ENCODE measurements around the gene CFTR. TPM values are rescaled to one million over a fixed set of nuclear protein-coding genes. Genes with fewer than 3 reads are reported as not detected.

CFTR gene
- total RNA-seq, 1 experiment from 2014 or later: 0.19 TPM

DNA sequence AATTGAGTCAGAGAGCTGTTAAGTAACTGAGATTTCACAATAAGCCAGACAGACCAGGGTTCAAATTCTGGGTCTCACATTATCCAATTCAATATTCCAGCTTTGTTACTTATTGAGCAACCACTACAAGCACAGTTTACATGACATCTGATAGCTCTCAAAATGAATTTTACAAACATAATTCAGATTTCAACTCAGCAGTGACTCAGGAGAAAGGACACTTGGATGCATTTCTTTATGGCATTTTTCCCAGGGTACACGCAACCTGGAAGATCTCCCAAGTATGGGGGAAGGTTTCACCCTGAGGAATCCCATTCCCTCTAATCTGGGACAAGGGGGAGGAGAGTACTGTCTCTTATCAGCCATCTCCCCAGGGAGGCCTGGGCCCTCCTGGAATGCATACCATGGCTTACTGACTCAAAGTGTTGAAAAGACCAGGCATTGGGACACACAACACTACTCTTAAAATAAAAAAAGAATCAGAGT lies 102.4 kb downstream of the CFTR start:
- H3K4me1 ChIP-seq (ENCODE audit: insufficient read depth, low read length, poor library complexity, severe bottlenecking): no peaks in the 10 kb centered on the region
- BruUV-seq (replicated peaks): no TSS peak
- H3K4me3 ChIP-seq (ENCODE audit: low read depth, low read length, poor library complexity, severe bottlenecking): no peak overlapping the region
- H3K27me3 ChIP-seq (replicated peaks; ENCODE audit: insufficient read depth, low read depth, low read length, poor library complexity): no peaks in the 10 kb centered on the region
- peak; percentile 41 for DNase-seq (ENCODE audit: low spot score)
- H3K27ac ChIP-seq (ENCODE audit: low read depth, low read length, poor library complexity, severe bottlenecking): no peak overlapping the region
- ChIA-PET POLR2A (ENCODE audit: low non-redundant PET) (no interaction called here), CTCF (no interaction called here)
- H3K9me3 ChIP-seq (ENCODE audit: low read depth, low read length, poor library complexity, severe bottlenecking): no peaks in the 10 kb centered on the region
- intact Hi-C loops (cut with micrococcal nuclease; ENCODE audit: unreplicated experiment): no loop called here
- no peak for TF ChIP-seq EZH2 (IDR thresholded peaks at IDR 0.05; ENCODE audit: borderline replicate concordance, low read depth, low read length, poor library complexity, severe bottlenecking)
- TF ChIP-seq, protein P1, sequence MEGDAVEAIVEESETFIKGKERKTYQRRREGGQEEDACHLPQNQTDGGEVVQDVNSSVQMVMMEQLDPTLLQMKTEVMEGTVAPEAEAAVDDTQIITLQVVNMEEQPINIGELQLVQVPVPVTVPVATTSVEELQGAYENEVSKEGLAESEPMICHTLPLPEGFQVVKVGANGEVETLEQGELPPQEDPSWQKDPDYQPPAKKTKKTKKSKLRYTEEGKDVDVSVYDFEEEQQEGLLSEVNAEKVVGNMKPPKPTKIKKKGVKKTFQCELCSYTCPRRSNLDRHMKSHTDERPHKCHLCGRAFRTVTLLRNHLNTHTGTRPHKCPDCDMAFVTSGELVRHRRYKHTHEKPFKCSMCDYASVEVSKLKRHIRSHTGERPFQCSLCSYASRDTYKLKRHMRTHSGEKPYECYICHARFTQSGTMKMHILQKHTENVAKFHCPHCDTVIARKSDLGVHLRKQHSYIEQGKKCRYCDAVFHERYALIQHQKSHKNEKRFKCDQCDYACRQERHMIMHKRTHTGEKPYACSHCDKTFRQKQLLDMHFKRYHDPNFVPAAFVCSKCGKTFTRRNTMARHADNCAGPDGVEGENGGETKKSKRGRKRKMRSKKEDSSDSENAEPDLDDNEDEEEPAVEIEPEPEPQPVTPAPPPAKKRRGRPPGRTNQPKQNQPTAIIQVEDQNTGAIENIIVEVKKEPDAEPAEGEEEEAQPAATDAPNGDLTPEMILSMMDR (conservative IDR thresholded peaks at IDR 0.05; ENCODE audit: low read depth, low read length): no peak
- no peaks in the 10 kb centered on the region for H3K36me3 ChIP-seq (ENCODE audit: insufficient read depth, low read length, poor library complexity, severe bottlenecking)

DNA sequence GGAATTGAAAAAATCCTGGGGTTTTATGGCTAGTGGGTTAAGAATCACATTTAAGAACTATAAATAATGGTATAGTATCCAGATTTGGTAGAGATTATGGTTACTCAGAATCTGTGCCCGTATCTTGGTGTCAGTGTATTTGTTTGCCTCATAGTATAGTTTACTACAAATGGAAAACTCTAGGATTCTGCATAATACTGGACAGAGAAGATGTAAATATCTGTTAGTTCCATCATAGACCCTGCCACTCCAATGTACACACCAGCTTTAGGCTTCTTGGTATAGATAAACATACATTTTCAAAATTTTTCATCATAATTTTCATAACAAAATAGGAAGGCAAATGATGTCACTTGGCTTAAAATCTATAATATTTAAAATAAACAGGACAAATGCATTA lies 108.1 kb downstream of the CFTR start:
- Histone ChIP-seq H3K9me3 (ENCODE audit: low read depth, low read length, poor library complexity, severe bottlenecking) (no peaks in the 10 kb centered on the region), H3K4me3 (ENCODE audit: low read depth, low read length, poor library complexity, severe bottlenecking) (no peak overlapping the region), H3K36me3 (ENCODE audit: insufficient read depth, low read length, poor library complexity, severe bottlenecking) (no peaks in the 10 kb centered on the region), H3K27ac (ENCODE audit: low read depth, low read length, poor library complexity, severe bottlenecking) (no peak overlapping the region), H3K27me3 (replicated peaks; ENCODE audit: insufficient read depth, low read depth, low read length, poor library complexity) (no peaks in the 10 kb centered on the region), H3K4me1 (ENCODE audit: insufficient read depth, low read length, poor library complexity, severe bottlenecking) (no peaks in the 10 kb centered on the region)
- no peak for TF ChIP-seq EZH2 (IDR thresholded peaks at IDR 0.05; ENCODE audit: borderline replicate concordance, low read depth, low read length, poor library complexity, severe bottlenecking)
- TF ChIP-seq, protein P1 (conservative IDR thresholded peaks at IDR 0.05; ENCODE audit: low read depth, low read length): no peak
- ChIA-PET POLR2A (ENCODE audit: low non-redundant PET) (no interaction called here), CTCF (no interaction called here)
- BruUV-seq (replicated peaks): no TSS peak
- no peak for DNase-seq (ENCODE audit: low spot score)
- intact Hi-C loops (cut with micrococcal nuclease; ENCODE audit: unreplicated experiment): no loop called here

DNA sequence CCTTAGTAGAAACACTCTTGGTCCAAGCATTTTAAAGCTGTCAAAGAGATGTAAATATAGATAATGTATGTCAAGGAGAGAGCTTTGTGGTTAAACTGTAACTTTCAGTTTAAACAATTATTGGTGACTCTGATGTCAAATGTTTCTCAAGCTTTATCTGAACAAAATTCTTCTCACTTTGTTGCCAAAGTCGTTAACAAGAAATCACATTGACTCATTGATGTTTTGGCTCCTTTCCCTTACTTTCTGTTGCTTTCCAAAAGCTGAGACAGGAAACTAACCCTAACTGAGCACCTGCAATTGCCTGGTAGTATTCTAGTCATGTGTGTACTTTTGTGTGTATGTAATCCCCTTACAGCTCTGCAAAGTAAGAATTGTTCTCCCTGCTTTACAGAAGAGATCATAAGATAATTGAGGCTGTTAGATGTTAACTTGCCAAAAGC lies 108.5 kb downstream of the CFTR start:
- intact Hi-C loops (cut with micrococcal nuclease; ENCODE audit: unreplicated experiment): no loop called here

More for the DNA sequence above, 108.5 kb downstream of the CFTR start:
- Histone ChIP-seq H3K27me3 (replicated peaks; ENCODE audit: insufficient read depth, low read depth, low read length, poor library complexity) (no peaks in the 10 kb centered on the region), H3K4me1 (ENCODE audit: insufficient read depth, low read length, poor library complexity, severe bottlenecking) (no peaks in the 10 kb centered on the region), H3K9me3 (ENCODE audit: low read depth, low read length, poor library complexity, severe bottlenecking) (no peaks in the 10 kb centered on the region), H3K36me3 (ENCODE audit: insufficient read depth, low read length, poor library complexity, severe bottlenecking) (no peaks in the 10 kb centered on the region), H3K4me3 (ENCODE audit: low read depth, low read length, poor library complexity, severe bottlenecking) (no peak overlapping the region), H3K27ac (ENCODE audit: low read depth, low read length, poor library complexity, severe bottlenecking) (no peak overlapping the region)
- CTCF ChIA-PET: no interaction called here
- no peak for TF ChIP-seq EZH2 (IDR thresholded peaks at IDR 0.05; ENCODE audit: borderline replicate concordance, low read depth, low read length, poor library complexity, severe bottlenecking)
- TF ChIP-seq, protein P1 (conservative IDR thresholded peaks at IDR 0.05; ENCODE audit: low read depth, low read length): no peak
- DNase-seq (ENCODE audit: low spot score): no peak
- no TSS peak for BruUV-seq (replicated peaks)
- POLR2A ChIA-PET (ENCODE audit: low non-redundant PET): no interaction called here

All from A673 (cell line).